A549 (cell line): ENCODE measurements around the gene ANKRD33B. TPM values are rescaled to one million over a fixed set of nuclear protein-coding genes. Genes with fewer than 3 reads are reported as not detected.
"Not testable (repeated sequence)": the region's sequence is repeated elsewhere in the genome, so short reads cannot be mapped to it uniquely, and the experiment has no call there.

Experiments
- ATAC-seq, 2 experiments: fragments of 200-7000 bp in 1 of 2; fragments of >200 bp in 1 of 2; cut with Nextera tagmentation in 1 of 2; cut with Tn5 transposase in 1 of 2; 3 replicates each; pipeline versions ENCODE4 v1.8.0 to v1.9.1; 2018 to 2020; ENCODE audit warnings: mild to moderate bottlenecking in 1 of 2, moderate library complexity in 1 of 2
- CTCF ChIA-PET: fragments of 300-600 bp; sonication (Branson Sonifier 250); formaldehyde crosslinking; extraction: SDS; loops from one replicate; lab custom pipeline; 2021; ENCODE audit warnings: antibody characterized with exemption, inconsistent platforms; lab: Yijun Ruan, JAX
- POLR2A ChIA-PET: fragments of 350-600 bp; formaldehyde crosslinking; extraction: SDS; loops from one replicate; lab custom pipeline; 2021; ENCODE audit warnings: antibody characterized with exemption, inconsistent platforms; lab: Yijun Ruan, JAX
- DNase-seq, 2 experiments: peaks; one replicate each; pipeline versions ENCODE4 v3.0.0 to v3.0.0-alpha.2; 2011 to 2016; ENCODE audit warnings: low read depth in 1 of 2, low spot score in 1 of 2
- FAIRE-seq: peaks from 2 replicates; lab custom pipeline; 2011; peaks lifted over from hg19 to GRCh38; lab: Jason Lieb, UNC
- H3K27ac ChIP-seq, 2 experiments: fragments of >200 bp; sonication (Bioruptor Twin); formaldehyde crosslinking; 3 replicates each; pipeline ENCODE4 v1.5.1; 2016 to 2017
- H3K4me1 ChIP-seq: fragments of >200 bp; sonication (Bioruptor Twin); formaldehyde crosslinking; 3 replicates; pipeline ENCODE4 v1.6.1; 2016
- H3K4me2 ChIP-seq: fragments of >200 bp; sonication (Bioruptor Twin); formaldehyde crosslinking; 3 replicates; pipeline ENCODE4 v1.6.1; 2016
- H3K4me3 ChIP-seq: fragments of >200 bp; sonication (Bioruptor Twin); formaldehyde crosslinking; 3 replicates; pipeline ENCODE4 v1.5.1; 2016
- H3K9me3 ChIP-seq: fragments of >200 bp; sonication (Bioruptor Twin); formaldehyde crosslinking; 3 replicates; pipeline ENCODE4 v1.6.1; 2016
- CBX8 ChIP-seq: fragments of 200-600 bp; sonication (generic); IDR thresholded peaks from 2 replicates; pipeline ENCODE4 v1.6.1; 2016
- CEBPB ChIP-seq, 2 experiments: fragments of >200 bp in 1 of 2; sonication (Bioruptor Twin) in 1 of 2; formaldehyde crosslinking in 1 of 2; IDR thresholded peaks; 2 replicates each; pipeline ENCODE4 v1.6.1; 2012 to 2016
- CHD4 ChIP-seq: fragments of 200-600 bp; sonication (generic); IDR thresholded peaks from 2 replicates; pipeline ENCODE4 v1.6.1; 2016; ENCODE audit warnings: antibody characterized with exemption, mild to moderate bottlenecking, borderline replicate concordance
- E2F6 ChIP-seq: IDR thresholded peaks from 2 replicates; pipeline ENCODE4 v1.6.1; 2012; ENCODE audit warnings: low read depth, borderline replicate concordance
- FOXS1 ChIP-seq: fragments of 250-450 bp; sonication (Bioruptor Pico); IDR thresholded peaks from 2 replicates; pipeline ENCODE4 v1.5.0; 2020; ENCODE audit warnings: mild to moderate bottlenecking, moderate library complexity
- HEYL ChIP-seq: fragments of 250-450 bp; sonication (Bioruptor Pico); IDR thresholded peaks from 2 replicates; pipeline ENCODE4 v1.8.0; 2021; ENCODE audit warnings: mild to moderate bottlenecking, moderate library complexity
- HOXB13 ChIP-seq: fragments of 250-450 bp; sonication (Bioruptor Pico); IDR thresholded peaks from 2 replicates; pipeline ENCODE4 v1.5.0; 2020; ENCODE audit warnings: low read depth, mild to moderate bottlenecking, moderate library complexity
- KDM1A ChIP-seq: fragments of 200-600 bp; sonication (generic); IDR thresholded peaks from 2 replicates; pipeline ENCODE4 v1.6.1; 2016; ENCODE audit warnings: low read depth, mild to moderate bottlenecking
- MAFK ChIP-seq: fragments of 450-650 bp; IDR thresholded peaks from 2 replicates; pipeline ENCODE4 v1.6.1; 2014; ENCODE audit not compliant: partially characterized antibody
- NR3C1 ChIP-seq: fragments of >200 bp; sonication (Bioruptor Twin); formaldehyde crosslinking; IDR thresholded peaks from 3 replicates; pipeline ENCODE4 v1.6.1; 2017
- PHF8 ChIP-seq: fragments of 200-600 bp; sonication (generic); IDR thresholded peaks from 2 replicates; pipeline ENCODE4 v1.6.1; 2016; ENCODE audit warnings: low read depth, mild to moderate bottlenecking, antibody characterized with exemption, moderate library complexity, borderline replicate concordance
- POLR2A ChIP-seq: IDR thresholded peaks from 2 replicates; pipeline ENCODE4 v1.6.1; 2012; ENCODE audit warnings: mild to moderate bottlenecking, low read length
- POLR2AphosphoS2 ChIP-seq: conservative IDR thresholded peaks from 2 replicates; pipeline ENCODE4 v1.6.1; 2012; ENCODE audit warnings: low read length, improper control_type of control experiment, inconsistent platforms
- RAD21 ChIP-seq, 2 experiments: fragments of >200 bp in 1 of 2; sonication (Bioruptor Twin) in 1 of 2; formaldehyde crosslinking in 1 of 2; IDR thresholded peaks in 1 of 2; conservative IDR thresholded peaks in 1 of 2; 2 replicates in 1 of 2; 3 replicates in 1 of 2; pipeline ENCODE4 v1.6.1; 2012 to 2018; ENCODE audit warnings: inconsistent platforms in 1 of 2
- RFX5 ChIP-seq: fragments of 450-650 bp; IDR thresholded peaks from 2 replicates; pipeline ENCODE4 v1.7.1; 2014; ENCODE audit warnings: antibody characterized with exemption, mild to moderate bottlenecking, moderate library complexity
- RNF2 ChIP-seq: fragments of 200-600 bp; sonication (generic); IDR thresholded peaks from 2 replicates; pipeline ENCODE4 v1.6.1; 2016; ENCODE audit warnings: low read depth, mild to moderate bottlenecking, antibody characterized with exemption, moderate library complexity, borderline replicate concordance
- SMC3 ChIP-seq: fragments of >200 bp; sonication (Bioruptor Twin); formaldehyde crosslinking; IDR thresholded peaks from 3 replicates; pipeline ENCODE4 v1.6.1; 2018; ENCODE audit warnings: inconsistent platforms
- ZC3H11A ChIP-seq: fragments of 450-650 bp; IDR thresholded peaks from 2 replicates; pipeline ENCODE4 v1.6.1; 2014; ENCODE audit warnings: antibody characterized with exemption, mild to moderate bottlenecking
- ZFP36 ChIP-seq: fragments of 450-650 bp; IDR thresholded peaks from 2 replicates; pipeline ENCODE4 v1.6.1; 2014; ENCODE audit warnings: borderline replicate concordance; ENCODE audit not compliant: partially characterized antibody
- WGBS: methylation state at CpG from one replicate; pipeline ENCODE4 v1.1.6; 2017; ENCODE audit errors: missing lambda C conversion rate; 5-methylcytosine and 5-hydroxymethylcytosine counted together
- polyA plus RNA-seq, 4 experiments: library from polyadenylated mRNA; depleted of rRNA in 3 of 4; stranded (reverse); fragments of >200 nt; fragmentation: RNase III in 1 of 4; extraction: RNeasy Plus Mini Kit Qiagen cat#74134 plus additional on column Dnase treatment in 1 of 4; gene quantifications; 2 replicates in 3 of 4; 3 replicates in 1 of 4; pipeline ENCODE4 v1.2.3, GENCODE V29; 2011 to 2017
- TF ChIP-seq, protein P1 (sequence below): fragments of 200-600 bp; sonication (generic); IDR thresholded peaks from 2 replicates; pipeline ENCODE4 v1.6.1; 2016; ENCODE audit warnings: antibody characterized with exemption, mild to moderate bottlenecking, moderate library complexity
- TF ChIP-seq, protein P2 (sequence below): fragments of >200 bp; sonication (Bioruptor Twin); formaldehyde crosslinking; IDR thresholded peaks from 2 replicates; pipeline ENCODE4 v1.6.1; 2016
- TF ChIP-seq, protein P3 (sequence below): fragments of 250-450 bp; sonication (Bioruptor Pico); IDR thresholded peaks from 2 replicates; pipeline ENCODE4 v1.5.0; 2020; ENCODE audit warnings: low read depth, mild to moderate bottlenecking, moderate library complexity
- TF ChIP-seq, protein P4 (sequence below): IDR thresholded peaks from 2 replicates; pipeline ENCODE4 v1.6.1; 2012

Gene ANKRD33B
- polyA plus RNA-seq, 2 of the 4 experiments (the other 2 are of a cell fraction): 4.0 to 6.9 TPM

- Histone ChIP-seq H3K4me1 (peaks cover 36% of the 10 kb centered on the region), H3K4me2 (peak overlapping the region; percentile 78), H3K27ac (peak overlapping the region; percentile 77 to 87), H3K9me3 (no peaks in the 10 kb centered on the region), H3K4me3 (peak overlapping the region; percentile 18; the same call in 1 of the 3 replicates)
- no peak for DNase-seq
- POLR2A ChIA-PET: no interaction called here
- peak; percentile 35 to 42 for ATAC-seq
- no peak for FAIRE-seq
- TF ChIP-seq KDM1A: no peak
- TF ChIP-seq CBX8: no peak
- TF ChIP-seq NR3C1: no peak
- TF ChIP-seq CEBPB (IDR thresholded peaks at IDR 0.05): no peak
- TF ChIP-seq, protein P1, sequence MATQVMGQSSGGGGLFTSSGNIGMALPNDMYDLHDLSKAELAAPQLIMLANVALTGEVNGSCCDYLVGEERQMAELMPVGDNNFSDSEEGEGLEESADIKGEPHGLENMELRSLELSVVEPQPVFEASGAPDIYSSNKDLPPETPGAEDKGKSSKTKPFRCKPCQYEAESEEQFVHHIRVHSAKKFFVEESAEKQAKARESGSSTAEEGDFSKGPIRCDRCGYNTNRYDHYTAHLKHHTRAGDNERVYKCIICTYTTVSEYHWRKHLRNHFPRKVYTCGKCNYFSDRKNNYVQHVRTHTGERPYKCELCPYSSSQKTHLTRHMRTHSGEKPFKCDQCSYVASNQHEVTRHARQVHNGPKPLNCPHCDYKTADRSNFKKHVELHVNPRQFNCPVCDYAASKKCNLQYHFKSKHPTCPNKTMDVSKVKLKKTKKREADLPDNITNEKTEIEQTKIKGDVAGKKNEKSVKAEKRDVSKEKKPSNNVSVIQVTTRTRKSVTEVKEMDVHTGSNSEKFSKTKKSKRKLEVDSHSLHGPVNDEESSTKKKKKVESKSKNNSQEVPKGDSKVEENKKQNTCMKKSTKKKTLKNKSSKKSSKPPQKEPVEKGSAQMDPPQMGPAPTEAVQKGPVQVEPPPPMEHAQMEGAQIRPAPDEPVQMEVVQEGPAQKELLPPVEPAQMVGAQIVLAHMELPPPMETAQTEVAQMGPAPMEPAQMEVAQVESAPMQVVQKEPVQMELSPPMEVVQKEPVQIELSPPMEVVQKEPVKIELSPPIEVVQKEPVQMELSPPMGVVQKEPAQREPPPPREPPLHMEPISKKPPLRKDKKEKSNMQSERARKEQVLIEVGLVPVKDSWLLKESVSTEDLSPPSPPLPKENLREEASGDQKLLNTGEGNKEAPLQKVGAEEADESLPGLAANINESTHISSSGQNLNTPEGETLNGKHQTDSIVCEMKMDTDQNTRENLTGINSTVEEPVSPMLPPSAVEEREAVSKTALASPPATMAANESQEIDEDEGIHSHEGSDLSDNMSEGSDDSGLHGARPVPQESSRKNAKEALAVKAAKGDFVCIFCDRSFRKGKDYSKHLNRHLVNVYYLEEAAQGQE: no peak
- TF ChIP-seq FOXS1: no peak
- TF ChIP-seq POLR2AphosphoS2: no peak
- TF ChIP-seq, protein P2, sequence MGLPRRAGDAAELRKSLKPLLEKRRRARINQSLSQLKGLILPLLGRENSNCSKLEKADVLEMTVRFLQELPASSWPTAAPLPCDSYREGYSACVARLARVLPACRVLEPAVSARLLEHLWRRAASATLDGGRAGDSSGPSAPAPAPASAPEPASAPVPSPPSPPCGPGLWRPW: no peak
- TF ChIP-seq, protein P3, sequence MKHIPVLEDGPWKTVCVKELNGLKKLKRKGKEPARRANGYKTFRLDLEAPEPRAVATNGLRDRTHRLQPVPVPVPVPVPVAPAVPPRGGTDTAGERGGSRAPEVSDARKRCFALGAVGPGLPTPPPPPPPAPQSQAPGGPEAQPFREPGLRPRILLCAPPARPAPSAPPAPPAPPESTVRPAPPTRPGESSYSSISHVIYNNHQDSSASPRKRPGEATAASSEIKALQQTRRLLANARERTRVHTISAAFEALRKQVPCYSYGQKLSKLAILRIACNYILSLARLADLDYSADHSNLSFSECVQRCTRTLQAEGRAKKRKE (CRISPR knock-in tag): no peak
- TF ChIP-seq RAD21 (conservative IDR thresholded peaks at IDR 0.05 in 1 of 2, IDR thresholded peaks at IDR 0.05 in 1 of 2): no peak
- no peak for TF ChIP-seq SMC3
- TF ChIP-seq, protein P4, sequence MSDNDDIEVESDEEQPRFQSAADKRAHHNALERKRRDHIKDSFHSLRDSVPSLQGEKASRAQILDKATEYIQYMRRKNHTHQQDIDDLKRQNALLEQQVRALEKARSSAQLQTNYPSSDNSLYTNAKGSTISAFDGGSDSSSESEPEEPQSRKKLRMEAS: no peak
- TF ChIP-seq ZFP36: no peak
- TF ChIP-seq RFX5: no peak
- no peak for TF ChIP-seq CHD4
- no peak for TF ChIP-seq E2F6
- no peak for TF ChIP-seq HEYL (CRISPR knock-in tag)
- TF ChIP-seq RNF2: no peak
- TF ChIP-seq POLR2A: no peak
- CTCF ChIA-PET: interaction anchor here (1.0 to 2.7 kb wide), 5 partner anchors 22 to 156 kb away, joined by 3 to 17 read pairs (median 5); no protein-coding TSS in a partner anchor
- WGBS: 78% methylated on average over 15 of the region's 15 CpGs
Measured at GRCh38 chr5:10602031-10602806, 38.3 kb downstream of the ANKRD33B start.

GRCh38 chr5:10604975-10605374 lies 41.1 kb downstream of the ANKRD33B start:
- TF ChIP-seq, protein P2: no peak
- TF ChIP-seq FOXS1: no peak
- TF ChIP-seq, protein P4: no peak
- no peak for TF ChIP-seq PHF8
- TF ChIP-seq ZC3H11A: no peak
- TF ChIP-seq HOXB13 (CRISPR knock-in tag): no peak
- no peak for TF ChIP-seq MAFK
- POLR2A ChIA-PET: no interaction called here
- peaks cover 39% of the 10 kb centered on the region for H3K4me1 ChIP-seq
- no peak for DNase-seq
- H3K4me3 ChIP-seq: no peak overlapping the region
- H3K4me2 ChIP-seq: no peak overlapping the region
- 84% methylated on average over 5 of the region's 6 CpGs for WGBS
- no peak for FAIRE-seq
- CTCF ChIA-PET: interaction anchor here (1.5 to 8.2 kb wide), 3 partner anchors 15 to 152 kb away, joined by 5 to 55 read pairs (median 8); no protein-coding TSS in a partner anchor
- H3K9me3 ChIP-seq: no peaks in the 10 kb centered on the region
- H3K27ac ChIP-seq: peak overlapping the region in 1 of 2 experiments; percentile 22; a peak in 1 of 6 replicates
- no peak for ATAC-seq

DNA sequence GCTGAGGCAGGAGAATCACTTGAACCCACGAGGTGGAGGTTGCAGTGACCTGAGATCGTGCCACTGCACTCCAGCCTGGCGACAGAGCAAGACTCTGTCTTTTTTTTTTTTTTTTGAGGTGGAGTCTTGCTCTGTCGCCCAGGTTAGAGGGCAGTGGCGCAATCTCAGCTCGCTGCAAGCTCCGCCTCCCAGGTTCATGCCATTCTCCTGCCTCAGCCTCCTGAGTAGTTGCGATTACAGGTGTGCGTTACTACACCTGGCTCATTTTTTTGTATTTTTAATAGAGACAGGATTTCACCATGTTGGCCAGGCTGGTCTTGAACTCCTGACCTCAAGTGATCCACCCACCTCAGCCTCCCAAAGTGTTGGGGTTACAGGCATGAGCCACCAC lies 42.8 kb downstream of the ANKRD33B start:
- DNase-seq, H3K4me2 ChIP-seq, FAIRE-seq, H3K9me3 ChIP-seq, POLR2A ChIA-PET, ATAC-seq, H3K27ac ChIP-seq, H3K4me3 ChIP-seq: not testable (repeated sequence)
- CTCF ChIA-PET: interaction anchor here (0.7 to 8.2 kb wide), 3 partner anchors 16 to 153 kb away, joined by 3 to 55 read pairs (median 8); no protein-coding TSS in a partner anchor
- H3K4me1 ChIP-seq: peaks cover 29% of the 10 kb centered on the region
- WGBS: 92% methylated on average over 9 of the region's 9 CpGs
